Hepatocyte (in vitro differentiated cells): ENCODE data around the gene TAF11L14. TPM values are rescaled to one million over a fixed set of nuclear protein-coding genes. Genes with fewer than 3 reads are reported as not detected.

Experiments used
- polyA plus RNA-seq: library from polyadenylated mRNA; unstranded; fragments of >200 nt; fragmentation: Nextera tagmentation; extraction: Ambion mirVana; gene quantifications from 2 replicates; pipeline ENCODE4 v1.2.1, GENCODE V29; 2016
- small RNA-seq: library from RNA; depleted of rRNA; stranded (forward); fragments of <200 nt; gene quantifications from one replicate; pipeline ENCODE3, GENCODE V24; 2014
- total RNA-seq: library from RNA; depleted of rRNA; stranded (reverse); fragments of >200 nt; gene quantifications from 2 replicates; pipeline ENCODE4 v1.2.3, GENCODE V29; 2014

The TAF11L14 gene
- total and polyA plus RNA-seq, 2 experiments from 2014 or later: not detected

Small RNA genes lying within 50 kb of the gene (small RNA-seq; reads per million reads assigned to genes)
- gene AC233724.1: not detected
- gene AC233724.12: not detected
- gene AC233724.2: not detected
- not detected for gene AC233724.3
- not detected for gene AC233724.4
- gene AC233724.6: not detected
- gene AC233724.7: not detected

Other genes with a start within 250 kb of the TAF11L14 start
- gene TAF11L2, start 136.2 kb upstream of the TAF11L14 start, total RNA-seq: not detected in 2 replicates
- gene TAF11L2, start 136.2 kb upstream of the TAF11L14 start, polyA plus RNA-seq: not detected in 2 replicates
- not detected in 2 replicates for gene TAF11L3, start 116.1 kb upstream of the TAF11L14 start, total RNA-seq
- gene TAF11L3, start 116.1 kb upstream of the TAF11L14 start, polyA plus RNA-seq: not detected in 2 replicates
- not detected in 2 replicates for gene TAF11L4, start 112.7 kb upstream of the TAF11L14 start, total RNA-seq
- not detected in 2 replicates for gene TAF11L4, start 112.7 kb upstream of the TAF11L14 start, polyA plus RNA-seq
- not detected in 2 replicates for gene TAF11L5, start 109.2 kb upstream of the TAF11L14 start, total RNA-seq
- gene TAF11L5, start 109.2 kb upstream of the TAF11L14 start, polyA plus RNA-seq: not detected in 2 replicates
- not detected in 2 replicates for gene TAF11L6, start 105.8 kb upstream of the TAF11L14 start, total RNA-seq
- not detected in 2 replicates for gene TAF11L6, start 105.8 kb upstream of the TAF11L14 start, polyA plus RNA-seq
- gene TAF11L7, start 48.7 kb upstream of the TAF11L14 start, total RNA-seq: not detected in 2 replicates
- not detected in 2 replicates for gene TAF11L7, start 48.7 kb upstream of the TAF11L14 start, polyA plus RNA-seq
- gene TAF11L8, start 43.5 kb upstream of the TAF11L14 start, total RNA-seq: not detected in 2 replicates
- gene TAF11L8, start 43.5 kb upstream of the TAF11L14 start, polyA plus RNA-seq: not detected in 2 replicates
- not detected in 2 replicates for gene TAF11L9, start 40.1 kb upstream of the TAF11L14 start, total RNA-seq
- gene TAF11L9, start 40.1 kb upstream of the TAF11L14 start, polyA plus RNA-seq: not detected in 2 replicates
- not detected in 2 replicates for gene TAF11L10, start 36.6 kb upstream of the TAF11L14 start, total RNA-seq
- not detected in 2 replicates for gene TAF11L10, start 36.6 kb upstream of the TAF11L14 start, polyA plus RNA-seq
- not detected in 2 replicates for gene TAF11L11, start 30.3 kb upstream of the TAF11L14 start, total RNA-seq
- gene TAF11L11, start 30.3 kb upstream of the TAF11L14 start, polyA plus RNA-seq: not detected in 2 replicates
- not detected in 2 replicates for gene TAF11L12, start 24.1 kb upstream of the TAF11L14 start, total RNA-seq
- not detected in 2 replicates for gene TAF11L12, start 24.1 kb upstream of the TAF11L14 start, polyA plus RNA-seq
- gene TAF11L13, start 2.4 kb upstream of the TAF11L14 start, total RNA-seq: not detected in 2 replicates
- gene TAF11L13, start 2.4 kb upstream of the TAF11L14 start, polyA plus RNA-seq: not detected in 2 replicates